HepG2 (cell line): ENCODE data around the gene SLC38A3. TPM values are rescaled to one million over a fixed set of nuclear protein-coding genes. Genes with fewer than 3 reads are reported as not detected.
A peak's percentile ranks its signal among the peaks of the same experiment; 100 is the strongest.

Experiments
- AFF4 ChIP-seq: sonication (generic); formaldehyde crosslinking; IDR thresholded peaks from 2 replicates; pipeline ENCODE4 v1.4.0; 2020; ENCODE audit warnings: missing genetic modification reagents
- EHMT2 ChIP-seq: fragments of 200-600 bp; sonication (generic); IDR thresholded peaks from 2 replicates; pipeline ENCODE4 v1.7.0; 2017; ENCODE audit warnings: antibody characterized with exemption, low read depth, low read length, borderline replicate concordance
- ERF ChIP-seq: IDR thresholded peaks from 2 replicates; pipeline ENCODE4 v1.6.1; 2018; ENCODE audit warnings: missing biosample characterization, missing genetic modification reagents
- FOXP1 ChIP-seq, 2 experiments: fragments of 450-650 bp in 1 of 2; IDR thresholded peaks; 2 replicates each; pipeline ENCODE4 v1.6.1; 2017 to 2018; ENCODE audit warnings: antibody characterized with exemption in 1 of 2
- GMEB1 ChIP-seq: sonication (generic); formaldehyde crosslinking; IDR thresholded peaks from 2 replicates; pipeline ENCODE4 v1.5.1; 2020; ENCODE audit warnings: missing genetic modification reagents, mild to moderate bottlenecking, borderline replicate concordance
- HINFP ChIP-seq: sonication (generic); formaldehyde crosslinking; IDR thresholded peaks from 2 replicates; pipeline ENCODE4 v1.4.0; 2020; ENCODE audit warnings: low read depth, mild to moderate bottlenecking, missing genetic modification reagents
- SAP130 ChIP-seq: IDR thresholded peaks from 2 replicates; pipeline ENCODE4 v1.6.1; 2016; ENCODE audit warnings: low read depth
- SRSF4 ChIP-seq: fragments of 200-400 bp; formaldehyde crosslinking; IDR thresholded peaks from one replicate; pipeline ENCODE4 v1.6.1; 2018; ENCODE audit warnings: mild to moderate bottlenecking, low read depth, low read length, moderate library complexity; ENCODE audit not compliant: poor library complexity, severe bottlenecking
- ZHX1 ChIP-seq: sonication (generic); formaldehyde crosslinking; IDR thresholded peaks from 2 replicates; pipeline ENCODE4 v1.8.1; 2022; ENCODE audit warnings: low read depth, mild to moderate bottlenecking, missing genetic modification reagents
- ZNF362 ChIP-seq: sonication (generic); formaldehyde crosslinking; IDR thresholded peaks from 2 replicates; pipeline ENCODE4 v1.4.0; 2020; ENCODE audit warnings: missing genetic modification reagents, mild to moderate bottlenecking, borderline replicate concordance
- ZNF558 ChIP-seq: sonication (generic); formaldehyde crosslinking; IDR thresholded peaks from 2 replicates; pipeline ENCODE4 v1.9.0; 2022; ENCODE audit warnings: mild to moderate bottlenecking, missing genetic modification reagents, borderline replicate concordance
- ZNF720 ChIP-seq: sonication (generic); formaldehyde crosslinking; IDR thresholded peaks from 2 replicates; pipeline ENCODE4 v1.4.0; 2020; ENCODE audit warnings: missing genetic modification reagents
- ZNF747 ChIP-seq: sonication (generic); formaldehyde crosslinking; IDR thresholded peaks from 2 replicates; pipeline ENCODE4 v1.8.1; 2023; ENCODE audit warnings: missing genetic modification reagents, mild to moderate bottlenecking, borderline replicate concordance
- ZNF800 ChIP-seq: sonication (generic); formaldehyde crosslinking; IDR thresholded peaks from 2 replicates; pipeline ENCODE4 v1.4.0; 2020; ENCODE audit warnings: missing genetic modification reagents
- polyA plus RNA-seq, 8 experiments: library from polyadenylated mRNA; depleted of rRNA in 3 of 8; stranded (reverse) in 7 of 8; unstranded in 1 of 8; fragments of >200 nt; fragmentation: Illumina TruSeq in 4 of 8; extraction: Trizol in 4 of 8; gene quantifications; 2 replicates each; pipeline versions ENCODE4 v1.2.1 to v1.2.3, GENCODE V29; 2011 to 2016; ENCODE audit warnings: low read depth in 4 of 8, missing spikeins in 1 of 8, mixed read lengths in 1 of 8; ENCODE audit not compliant: insufficient read depth in 1 of 8
- total RNA-seq, 5 experiments: library from RNA; depleted of rRNA; stranded (reverse); fragments of >200 nt; fragmentation: Illumina TruSeq; extraction: Trizol; gene quantifications; 2 replicates each; pipeline ENCODE4 v1.2.3, GENCODE V29; 2016; ENCODE audit warnings: low read depth in 1 of 5

Gene SLC38A3
- total and polyA plus RNA-seq, 2 of the 13 experiments (the other 11 are each of a cell fraction or from before 2014, with no cell fraction given), result 29.8 to 164 TPM

- no peak for TF ChIP-seq AFF4 (CRISPR knock-in tag)
- no peak for TF ChIP-seq SRSF4
- TF ChIP-seq EHMT2, result no peak
- TF ChIP-seq ZHX1 (CRISPR knock-in tag), result no peak
- no peak for TF ChIP-seq HINFP (CRISPR knock-in tag)
- no peak for TF ChIP-seq FOXP1 (IDR thresholded peaks at IDR 0.05)
- TF ChIP-seq FOXP1 (CRISPR knock-in tag; IDR thresholded peaks at IDR 0.05), result no peak
- TF ChIP-seq ZNF747 (CRISPR knock-in tag), result peak; percentile 65; the same call in 1 of the 2 replicates
- TF ChIP-seq ZNF720 (CRISPR knock-in tag), result no peak
- TF ChIP-seq ERF (CRISPR knock-in tag), result peak; percentile 18; the same call in 1 of the 2 replicates
- no peak for TF ChIP-seq GMEB1 (CRISPR knock-in tag)
- TF ChIP-seq SAP130 (CRISPR knock-in tag), result peak; percentile 75
- TF ChIP-seq ZNF800 (CRISPR knock-in tag), result no peak
- TF ChIP-seq ZNF558 (CRISPR knock-in tag), result no peak
- no peak for TF ChIP-seq ZNF362 (CRISPR knock-in tag)
Measured at GRCh38 chr3:50268703-50269451, 63.8 kb downstream of the SLC38A3 start, which contains the start of gene SEMA3B (continued).
